GM10266 (cell line): Measurements from ENCODE around the gene NEDD4L.
"Not testable (repeated sequence)": the region's sequence is repeated elsewhere in the genome, so short reads cannot be mapped to it uniquely, and the experiment has no call there.

ENCODE experiments used
- DNase-seq: peaks from one replicate; pipeline ENCODE4 v3.0.0; 2012; ENCODE audit errors: extremely low spot score
- TF ChIP-seq, protein P1 (sequence below): IDR thresholded peaks from 2 replicates; pipeline ENCODE4 v1.5.1; 2012; ENCODE audit warnings: mild to moderate bottlenecking, low read depth; ENCODE audit not compliant: control insufficient read depth, insufficient read depth; ENCODE audit errors: missing control alignments

Gene NEDD4L

DNA sequence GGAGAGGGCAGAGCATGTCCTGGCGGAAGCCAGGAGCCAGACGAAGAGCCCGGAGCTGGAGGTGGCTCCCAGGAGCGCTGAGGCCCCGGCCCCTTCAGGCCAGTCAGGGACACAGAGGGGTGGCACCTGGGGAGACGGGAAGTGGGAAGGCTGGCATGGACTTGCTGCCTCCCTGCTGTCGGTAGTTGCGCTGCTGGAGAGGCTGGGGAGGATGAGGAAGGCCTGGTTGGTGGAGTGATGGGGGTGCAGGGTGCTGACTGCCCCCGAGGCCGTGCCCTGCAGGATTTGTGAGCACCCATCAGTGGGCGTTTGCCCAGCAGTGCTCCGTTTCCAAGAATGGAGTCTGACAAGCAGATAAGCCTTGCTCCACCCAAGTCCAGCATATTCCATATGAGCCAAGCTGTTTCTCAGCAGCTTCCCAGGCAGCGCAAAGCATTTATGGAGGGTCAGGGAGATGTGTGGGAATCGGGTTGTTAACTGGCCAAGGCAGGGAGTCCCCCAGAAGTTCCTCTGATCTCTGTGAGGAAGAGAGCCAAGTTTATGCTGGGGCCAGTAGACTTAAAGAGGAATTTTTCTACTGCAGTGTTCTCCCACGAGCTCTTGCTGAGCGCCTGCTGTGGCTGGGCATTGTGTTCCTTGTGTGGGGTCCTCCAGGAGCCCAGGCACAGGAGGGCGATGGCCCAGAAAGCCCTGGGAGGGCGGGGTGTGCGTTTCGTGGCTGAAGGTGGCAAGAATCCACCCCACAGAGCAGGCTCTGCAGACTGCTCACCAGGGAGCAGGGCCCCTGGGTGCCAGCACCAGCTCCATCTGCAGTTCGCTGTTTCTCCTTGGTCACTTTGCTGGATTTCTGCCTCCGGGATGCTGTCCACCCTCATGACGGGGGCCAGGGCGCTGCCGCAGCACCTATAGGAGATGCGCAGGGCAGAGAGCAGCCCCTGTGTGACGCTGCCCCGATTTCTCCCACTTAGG is 334.7 kb downstream of the NEDD4L start:
- TF ChIP-seq, protein P1, sequence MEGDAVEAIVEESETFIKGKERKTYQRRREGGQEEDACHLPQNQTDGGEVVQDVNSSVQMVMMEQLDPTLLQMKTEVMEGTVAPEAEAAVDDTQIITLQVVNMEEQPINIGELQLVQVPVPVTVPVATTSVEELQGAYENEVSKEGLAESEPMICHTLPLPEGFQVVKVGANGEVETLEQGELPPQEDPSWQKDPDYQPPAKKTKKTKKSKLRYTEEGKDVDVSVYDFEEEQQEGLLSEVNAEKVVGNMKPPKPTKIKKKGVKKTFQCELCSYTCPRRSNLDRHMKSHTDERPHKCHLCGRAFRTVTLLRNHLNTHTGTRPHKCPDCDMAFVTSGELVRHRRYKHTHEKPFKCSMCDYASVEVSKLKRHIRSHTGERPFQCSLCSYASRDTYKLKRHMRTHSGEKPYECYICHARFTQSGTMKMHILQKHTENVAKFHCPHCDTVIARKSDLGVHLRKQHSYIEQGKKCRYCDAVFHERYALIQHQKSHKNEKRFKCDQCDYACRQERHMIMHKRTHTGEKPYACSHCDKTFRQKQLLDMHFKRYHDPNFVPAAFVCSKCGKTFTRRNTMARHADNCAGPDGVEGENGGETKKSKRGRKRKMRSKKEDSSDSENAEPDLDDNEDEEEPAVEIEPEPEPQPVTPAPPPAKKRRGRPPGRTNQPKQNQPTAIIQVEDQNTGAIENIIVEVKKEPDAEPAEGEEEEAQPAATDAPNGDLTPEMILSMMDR: no peak
- no peak for DNase-seq

GRCh38 chr18:58379443-58379842 is 335.4 kb downstream of the NEDD4L start:
- TF ChIP-seq, protein P1: no peak
- DNase-seq: no peak

DNA sequence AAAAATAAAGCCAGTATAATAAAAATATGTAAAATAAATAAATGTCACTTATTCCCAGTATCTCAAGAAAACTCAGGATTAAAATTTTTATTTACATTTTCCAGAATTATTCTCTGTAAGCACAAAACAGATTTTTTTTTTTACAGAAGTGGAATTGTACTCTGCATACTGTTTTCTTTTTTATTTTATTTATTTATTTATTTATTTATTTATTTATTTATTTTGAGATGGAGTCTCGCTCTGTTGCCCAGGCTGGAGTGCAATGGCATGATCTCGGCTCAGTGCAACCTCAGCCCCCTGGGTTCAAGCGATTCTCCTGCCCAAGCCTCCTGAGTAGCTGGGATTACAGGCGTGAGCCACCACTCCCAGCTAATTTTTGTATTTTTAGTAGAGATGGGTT is 336.1 kb downstream of the NEDD4L start:
- DNase-seq: not testable (repeated sequence)

GRCh38 chr18:58381676-58382411 is 337.8 kb downstream of the NEDD4L start:
- DNase-seq: no peak
- TF ChIP-seq, protein P1: no peak

GRCh38 chr18:58382446-58382845 is 338.4 kb downstream of the NEDD4L start:
- TF ChIP-seq, protein P1: no peak
- DNase-seq: no peak

GRCh38 chr18:58385472-58385871 is 341.4 kb downstream of the NEDD4L start:
- no peak for DNase-seq
- TF ChIP-seq, protein P1: no peak

DNA sequence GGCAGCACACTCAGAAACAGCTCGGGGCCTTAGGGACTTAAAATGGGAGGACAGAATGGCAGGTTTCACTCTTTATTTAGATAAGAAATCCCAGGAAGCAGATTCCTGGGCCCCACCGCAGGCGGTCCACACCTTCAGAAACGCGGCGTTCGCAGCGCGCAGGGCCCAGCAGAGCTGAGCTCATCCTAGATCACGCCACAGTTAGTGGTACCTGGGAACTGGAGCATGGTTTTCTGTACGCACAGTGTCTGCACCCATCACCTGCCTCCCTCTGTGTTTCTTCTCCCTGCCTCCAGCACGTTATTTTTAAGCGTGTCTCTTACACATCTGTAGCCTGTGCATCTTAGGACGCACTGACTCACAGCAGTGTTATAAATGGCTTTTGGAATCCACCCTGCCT is 342.8 kb downstream of the NEDD4L start:
- TF ChIP-seq, protein P1: no peak
- DNase-seq: no peak
